ENCODE results near the gene MEF2B.

DNA sequence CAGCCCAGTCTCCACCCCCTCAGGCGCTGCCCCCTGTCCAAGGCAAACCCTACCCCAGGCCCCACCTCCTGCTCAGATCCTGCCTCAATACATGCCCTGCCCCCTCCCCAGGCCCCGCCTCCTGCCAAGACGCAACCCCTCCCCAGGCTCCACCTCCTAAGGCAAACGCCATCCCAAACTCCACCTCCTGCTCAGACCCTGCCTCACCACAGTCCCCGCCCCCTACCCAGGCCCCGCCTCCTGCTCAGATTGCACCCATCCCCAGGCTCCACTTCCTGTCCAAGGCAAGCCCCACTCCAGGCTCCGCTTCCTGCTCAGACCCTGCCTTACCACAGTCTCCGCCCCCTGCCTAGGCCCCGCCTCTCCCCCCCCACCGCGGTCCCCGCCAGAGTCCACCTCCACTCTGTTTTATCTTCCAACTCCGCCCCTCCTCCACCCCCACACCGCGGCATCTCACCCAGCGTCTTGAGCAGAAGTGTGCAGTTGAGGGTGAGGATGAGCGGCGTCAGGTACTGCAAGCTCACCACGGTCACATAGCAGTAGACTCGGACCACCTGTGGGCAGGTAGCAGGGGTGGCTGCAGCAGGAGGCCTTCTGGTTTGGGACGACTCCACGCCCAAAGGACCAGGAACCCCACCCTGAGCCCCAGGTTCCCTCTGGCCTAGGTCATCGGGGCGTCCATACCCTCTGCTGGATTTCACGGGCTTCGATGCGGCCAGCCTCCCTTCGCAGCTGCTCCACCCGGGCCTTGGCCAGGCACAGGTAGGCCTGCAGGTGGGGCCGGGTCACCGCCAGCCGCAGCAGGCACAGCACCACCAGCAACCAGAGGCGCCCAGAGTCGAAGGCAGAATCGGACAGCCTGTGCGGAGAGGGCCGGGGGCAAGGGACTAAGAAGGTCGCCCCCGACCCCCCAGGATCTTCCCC is 49.5 kb downstream of the MEF2B start:
- TF ChIP-seq, protein P1, sequence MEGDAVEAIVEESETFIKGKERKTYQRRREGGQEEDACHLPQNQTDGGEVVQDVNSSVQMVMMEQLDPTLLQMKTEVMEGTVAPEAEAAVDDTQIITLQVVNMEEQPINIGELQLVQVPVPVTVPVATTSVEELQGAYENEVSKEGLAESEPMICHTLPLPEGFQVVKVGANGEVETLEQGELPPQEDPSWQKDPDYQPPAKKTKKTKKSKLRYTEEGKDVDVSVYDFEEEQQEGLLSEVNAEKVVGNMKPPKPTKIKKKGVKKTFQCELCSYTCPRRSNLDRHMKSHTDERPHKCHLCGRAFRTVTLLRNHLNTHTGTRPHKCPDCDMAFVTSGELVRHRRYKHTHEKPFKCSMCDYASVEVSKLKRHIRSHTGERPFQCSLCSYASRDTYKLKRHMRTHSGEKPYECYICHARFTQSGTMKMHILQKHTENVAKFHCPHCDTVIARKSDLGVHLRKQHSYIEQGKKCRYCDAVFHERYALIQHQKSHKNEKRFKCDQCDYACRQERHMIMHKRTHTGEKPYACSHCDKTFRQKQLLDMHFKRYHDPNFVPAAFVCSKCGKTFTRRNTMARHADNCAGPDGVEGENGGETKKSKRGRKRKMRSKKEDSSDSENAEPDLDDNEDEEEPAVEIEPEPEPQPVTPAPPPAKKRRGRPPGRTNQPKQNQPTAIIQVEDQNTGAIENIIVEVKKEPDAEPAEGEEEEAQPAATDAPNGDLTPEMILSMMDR (IDR thresholded peaks at IDR 0.05) = no peak
- TF ChIP-seq POLR2A (IDR thresholded peaks at IDR 0.05) (no peak), EP300 (IDR thresholded peaks at IDR 0.05) (no peak)
